UCSD-AML1 (cell line): Measurements from ENCODE around the gene BICDL2.

Experiments
- DNase-seq: peaks from one replicate; lab custom pipeline; 2025; ENCODE audit not compliant: unreplicated experiment; lab: John Stamatoyannopoulos, UW

The BICDL2 gene

GRCh38 chr16:3026003-3026378 lies 10.8 kb downstream of the BICDL2 start:
- DNase-seq, result no peak

GRCh38 chr16:3025032-3026002 lies 11.4 kb downstream of the BICDL2 start:
- no peak for DNase-seq

GRCh38 chr16:3023669-3024478 lies 12.9 kb downstream of the BICDL2 start, which contains the start of the genes HCFC1R1 and THOC6:
Gene HCFC1R1, minus strand, starts transcription at chr16:3023942. Its CDS starts 1 bp downstream, at chr16:3023941.
Gene THOC6, plus strand, starts transcription at chr16:3024035. Its CDS starts 292 bp downstream, at chr16:3024327.
- DNase-seq, result peak; percentile 96

- DNase-seq, result no peak
Measured at GRCh38 chr16:3023415-3023668, 13.4 kb downstream of the BICDL2 start.

GRCh38 chr16:3022684-3023414 lies 13.9 kb downstream of the BICDL2 start:
- peak; percentile 40 for DNase-seq

- peak; percentile 63 for DNase-seq
Measured at GRCh38 chr16:3022208-3022683, 14.5 kb downstream of the BICDL2 start.

GRCh38 chr16:3021449-3022207 lies 15.1 kb downstream of the BICDL2 start:
- DNase-seq, result peak; percentile 79

- no peak for DNase-seq
Measured at GRCh38 chr16:3020604-3021448, 15.9 kb downstream of the BICDL2 start.

- DNase-seq, result peak; percentile 87
Measured at GRCh38 chr16:3020247-3020603, 16.5 kb downstream of the BICDL2 start, which contains the start of gene TNFRSF12A. Gene TNFRSF12A, plus strand, starts transcription at chr16:3020368. Its CDS starts 30 bp downstream, at chr16:3020398.

GRCh38 chr16:3019594-3020246 lies 17.0 kb downstream of the BICDL2 start:
- DNase-seq, result no peak

GRCh38 chr16:3017794-3018506 lies 18.8 kb downstream of the BICDL2 start, which contains the start of gene CLDN6:
Gene CLDN6, minus strand, starts transcription at chr16:3018183. Its CDS starts 2,162 bp downstream, at chr16:3016021.
- DNase-seq, result no peak

- no peak for DNase-seq
Measured at GRCh38 chr16:3017344-3017743, 19.4 kb downstream of the BICDL2 start.

- no peak for DNase-seq
Measured at GRCh38 chr16:3015865-3016521, 20.8 kb downstream of the BICDL2 start.

- no peak for DNase-seq
Measured at GRCh38 chr16:3014971-3015370, 21.8 kb downstream of the BICDL2 start.

GRCh38 chr16:3013998-3014690 lies 22.6 kb downstream of the BICDL2 start:
- DNase-seq, result no peak

GRCh38 chr16:3013491-3013951 lies 23.2 kb downstream of the BICDL2 start:
- DNase-seq, result no peak
